Progenitor cell of endocrine pancreas (in vitro differentiated cells): Measurements from ENCODE around the gene HCFC1R1. TPM values are rescaled to one million over a fixed set of nuclear protein-coding genes. Genes with fewer than 3 reads are reported as not detected.
A peak's percentile ranks its signal among the peaks of the same experiment; 100 is the strongest.

Experiments
- DNase-seq: peaks from one replicate; pipeline ENCODE4 v3.0.0; 2021; ENCODE audit warnings: low spot score; ENCODE audit not compliant: unreplicated experiment
- H3K27ac Mint-ChIP-seq: 2 replicates; pipeline ENCODE4 v1.8.0; 2021; ENCODE audit warnings: mild to moderate bottlenecking, moderate library complexity, mixed read lengths
- H3K27me3 Mint-ChIP-seq: 2 replicates; pipeline ENCODE4 v1.8.0; 2021; ENCODE audit warnings: mixed read lengths
- H3K36me3 Mint-ChIP-seq: 2 replicates; pipeline ENCODE4 v1.8.0; 2022; ENCODE audit warnings: mixed read lengths; ENCODE audit not compliant: insufficient read depth
- H3K4me1 Mint-ChIP-seq: 2 replicates; pipeline ENCODE4 v1.8.0; 2021; ENCODE audit warnings: low read depth, mixed read lengths
- H3K4me3 Mint-ChIP-seq: 2 replicates; pipeline ENCODE4 v1.8.0; 2021; ENCODE audit warnings: low read depth, mild to moderate bottlenecking, moderate library complexity, mixed read lengths
- H3K9me3 Mint-ChIP-seq: 2 replicates; pipeline ENCODE4 v1.8.0; 2021; ENCODE audit warnings: low read depth, mixed read lengths
- CTCF ChIP-seq: fragments of 200-600 bp; sonication (generic); IDR thresholded peaks from one replicate; pipeline ENCODE4 v1.5.0; 2021; ENCODE audit warnings: antibody characterized with exemption, mild to moderate bottlenecking; ENCODE audit not compliant: unreplicated experiment
- total RNA-seq: library from RNA; stranded (reverse); gene quantifications from 2 replicates; pipeline ENCODE4 v1.2.1, GENCODE V29; 2021

HCFC1R1 gene
- total RNA-seq, 1 donor from 2014 or later: 22.4 TPM

GRCh38 chr16:3020247-3020603, 3.5 kb downstream of the HCFC1R1 start, which contains the start of gene TNFRSF12A:
Gene TNFRSF12A (plus strand): TSS chr16:3020368. CDS start chr16:3020398, 30 bp downstream.
- Mint-ChIP-seq H3K9me3 (no peaks in the 10 kb centered on the region), H3K27ac (peak within 1 kb of the TSS; percentile 99), H3K4me1 (peaks cover 46% of the 10 kb centered on the region), H3K4me3 (peak within 1 kb of the TSS; percentile 91), H3K36me3 (peaks cover 6% of the 10 kb centered on the region), H3K27me3 (no peaks in the 10 kb centered on the region)
- peak; percentile 59 for DNase-seq
- TF ChIP-seq CTCF: no peak

- Mint-ChIP-seq H3K4me3 (peak overlapping the region; percentile 91), H3K27me3 (no peaks in the 10 kb centered on the region), H3K36me3 (peaks cover 11% of the 10 kb centered on the region), H3K4me1 (peaks cover 51% of the 10 kb centered on the region), H3K9me3 (no peaks in the 10 kb centered on the region), H3K27ac (peak overlapping the region; percentile 99)
- no peak for TF ChIP-seq CTCF
- DNase-seq: no peak
These were observed 4.0 kb downstream of the HCFC1R1 start for GRCh38 chr16:3019594-3020246.

GRCh38 chr16:3017794-3018506, 5.8 kb downstream of the HCFC1R1 start, which contains the start of gene CLDN6:
Gene CLDN6 (minus strand): TSS chr16:3018183. CDS start chr16:3016021, 2,162 bp downstream.
- Mint-ChIP-seq H3K27me3 (no peaks in the 10 kb centered on the region), H3K27ac (peak within 1 kb of the TSS; percentile 98), H3K4me1 (peaks cover 56% of the 10 kb centered on the region), H3K4me3 (peak within 1 kb of the TSS; percentile 93), H3K9me3 (no peaks in the 10 kb centered on the region), H3K36me3 (peaks cover 13% of the 10 kb centered on the region)
- peak; percentile 82 for TF ChIP-seq CTCF
- DNase-seq: peak; percentile 97

- H3K4me3 Mint-ChIP-seq: peak overlapping the region; percentile 93
- peaks cover 55% of the 10 kb centered on the region for H3K4me1 Mint-ChIP-seq
- H3K27ac Mint-ChIP-seq: peak overlapping the region; percentile 98
- H3K9me3 Mint-ChIP-seq: no peaks in the 10 kb centered on the region
- no peaks in the 10 kb centered on the region for H3K27me3 Mint-ChIP-seq
- H3K36me3 Mint-ChIP-seq: peaks cover 13% of the 10 kb centered on the region
- no peak for TF ChIP-seq CTCF
- no peak for DNase-seq
These were observed 6.4 kb downstream of the HCFC1R1 start for GRCh38 chr16:3017344-3017743.

- H3K27me3 Mint-ChIP-seq: no peaks in the 10 kb centered on the region
- H3K36me3 Mint-ChIP-seq: peaks cover 13% of the 10 kb centered on the region
- peaks cover 53% of the 10 kb centered on the region for H3K4me1 Mint-ChIP-seq
- no peaks in the 10 kb centered on the region for H3K9me3 Mint-ChIP-seq
- DNase-seq: no peak
- H3K27ac Mint-ChIP-seq: peak overlapping the region; percentile 97
- peak overlapping the region; percentile 93 for H3K4me3 Mint-ChIP-seq
- TF ChIP-seq CTCF: no peak
These were observed 7.7 kb downstream of the HCFC1R1 start for GRCh38 chr16:3015865-3016521.
